Testis (tissue), 2 donors: ENCODE results near the gene ALAS1.

ENCODE experiments used
- POLR2A ChIP-seq: fragments of 450-650 bp; IDR thresholded peaks from one replicate; pipeline ENCODE4 v1.6.1; 2017; ENCODE audit warnings: antibody characterized with exemption, mild to moderate bottlenecking, moderate library complexity
- TF ChIP-seq, protein P1 (sequence below), 3 experiments: fragments of 450-650 bp in 2 of 3; fragments of 200-600 bp in 1 of 3; sonication (generic) in 1 of 3; IDR thresholded peaks; one replicate each; pipeline ENCODE4 v1.5.1; 2016 to 2019; ENCODE audit warnings: antibody characterized with exemption in 3 of 3, mild to moderate bottlenecking in 2 of 3, moderate library complexity in 1 of 3

- TF ChIP-seq, protein P1, sequence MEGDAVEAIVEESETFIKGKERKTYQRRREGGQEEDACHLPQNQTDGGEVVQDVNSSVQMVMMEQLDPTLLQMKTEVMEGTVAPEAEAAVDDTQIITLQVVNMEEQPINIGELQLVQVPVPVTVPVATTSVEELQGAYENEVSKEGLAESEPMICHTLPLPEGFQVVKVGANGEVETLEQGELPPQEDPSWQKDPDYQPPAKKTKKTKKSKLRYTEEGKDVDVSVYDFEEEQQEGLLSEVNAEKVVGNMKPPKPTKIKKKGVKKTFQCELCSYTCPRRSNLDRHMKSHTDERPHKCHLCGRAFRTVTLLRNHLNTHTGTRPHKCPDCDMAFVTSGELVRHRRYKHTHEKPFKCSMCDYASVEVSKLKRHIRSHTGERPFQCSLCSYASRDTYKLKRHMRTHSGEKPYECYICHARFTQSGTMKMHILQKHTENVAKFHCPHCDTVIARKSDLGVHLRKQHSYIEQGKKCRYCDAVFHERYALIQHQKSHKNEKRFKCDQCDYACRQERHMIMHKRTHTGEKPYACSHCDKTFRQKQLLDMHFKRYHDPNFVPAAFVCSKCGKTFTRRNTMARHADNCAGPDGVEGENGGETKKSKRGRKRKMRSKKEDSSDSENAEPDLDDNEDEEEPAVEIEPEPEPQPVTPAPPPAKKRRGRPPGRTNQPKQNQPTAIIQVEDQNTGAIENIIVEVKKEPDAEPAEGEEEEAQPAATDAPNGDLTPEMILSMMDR (IDR thresholded peaks at IDR 0.05) = no peak
- TF ChIP-seq POLR2A = no peak
Observed at GRCh38 chr3:52182196-52182595, 15.8 kb upstream of the ALAS1 start.
